Erythroblast (primary cell): Measurements from ENCODE around the gene CCDC40.

Source experiments
- GATA1 ChIP-seq: IDR thresholded peaks from 2 replicates; pipeline ENCODE4 v1.6.1; 2011; ENCODE audit warnings: low read depth, mild to moderate bottlenecking, control low read depth, low read length, moderate library complexity
- POLR2A ChIP-seq: IDR thresholded peaks from 2 replicates; pipeline ENCODE4 v1.6.1; 2011; ENCODE audit warnings: mild to moderate bottlenecking, low read length

- TF ChIP-seq POLR2A (no peak), GATA1 (no peak)
Observed at GRCh38 chr17:80087346-80088265, 51.2 kb downstream of the CCDC40 start.
